ENCODE results near the gene SEC14L1.

SEC14L1 gene

DNA sequence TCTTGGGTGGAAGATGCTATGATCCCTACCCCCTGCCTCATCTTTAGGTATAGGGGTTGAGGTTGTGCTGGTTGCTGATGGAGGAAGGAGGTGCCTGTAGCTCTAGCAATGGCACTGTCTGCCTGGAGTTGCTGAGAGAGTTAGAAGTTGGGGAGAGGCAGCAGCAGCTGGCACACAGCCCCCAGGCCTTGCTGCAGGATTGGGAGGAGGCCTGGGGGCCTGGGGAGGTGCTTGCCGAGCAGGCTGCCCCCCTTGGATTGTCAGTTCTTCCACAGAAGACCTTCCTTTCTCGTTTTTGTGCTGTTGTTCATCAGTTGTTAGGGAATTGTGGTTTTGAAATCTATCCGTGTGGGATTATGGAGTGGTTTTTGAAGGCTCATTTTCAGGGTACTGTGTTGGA is 52.9 kb downstream of the SEC14L1 start:
- Histone ChIP-seq H3K27me3 (ENCODE audit: insufficient read depth, poor library complexity, severe bottlenecking) (no peaks in the 10 kb centered on the region), H3K36me3 (ENCODE audit: low read depth) (peaks cover 68% of the 10 kb centered on the region), H3K27ac (ENCODE audit: poor library complexity, severe bottlenecking) (no peak overlapping the region), H3K4me1 (ENCODE audit: insufficient read depth, poor library complexity, severe bottlenecking) (no peaks in the 10 kb centered on the region), H3K4me3 (ENCODE audit: severe bottlenecking) (no peak overlapping the region), H3K9me3 (ENCODE audit: severe bottlenecking) (no peaks in the 10 kb centered on the region)
- TF ChIP-seq, protein P1, sequence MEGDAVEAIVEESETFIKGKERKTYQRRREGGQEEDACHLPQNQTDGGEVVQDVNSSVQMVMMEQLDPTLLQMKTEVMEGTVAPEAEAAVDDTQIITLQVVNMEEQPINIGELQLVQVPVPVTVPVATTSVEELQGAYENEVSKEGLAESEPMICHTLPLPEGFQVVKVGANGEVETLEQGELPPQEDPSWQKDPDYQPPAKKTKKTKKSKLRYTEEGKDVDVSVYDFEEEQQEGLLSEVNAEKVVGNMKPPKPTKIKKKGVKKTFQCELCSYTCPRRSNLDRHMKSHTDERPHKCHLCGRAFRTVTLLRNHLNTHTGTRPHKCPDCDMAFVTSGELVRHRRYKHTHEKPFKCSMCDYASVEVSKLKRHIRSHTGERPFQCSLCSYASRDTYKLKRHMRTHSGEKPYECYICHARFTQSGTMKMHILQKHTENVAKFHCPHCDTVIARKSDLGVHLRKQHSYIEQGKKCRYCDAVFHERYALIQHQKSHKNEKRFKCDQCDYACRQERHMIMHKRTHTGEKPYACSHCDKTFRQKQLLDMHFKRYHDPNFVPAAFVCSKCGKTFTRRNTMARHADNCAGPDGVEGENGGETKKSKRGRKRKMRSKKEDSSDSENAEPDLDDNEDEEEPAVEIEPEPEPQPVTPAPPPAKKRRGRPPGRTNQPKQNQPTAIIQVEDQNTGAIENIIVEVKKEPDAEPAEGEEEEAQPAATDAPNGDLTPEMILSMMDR (IDR thresholded peaks at IDR 0.05; ENCODE audit: poor library complexity, severe bottlenecking): no peak
- ATAC-seq (ENCODE audit: low read depth) (no peak), DNase-seq (ENCODE audit: low spot score) (no peak)

DNA sequence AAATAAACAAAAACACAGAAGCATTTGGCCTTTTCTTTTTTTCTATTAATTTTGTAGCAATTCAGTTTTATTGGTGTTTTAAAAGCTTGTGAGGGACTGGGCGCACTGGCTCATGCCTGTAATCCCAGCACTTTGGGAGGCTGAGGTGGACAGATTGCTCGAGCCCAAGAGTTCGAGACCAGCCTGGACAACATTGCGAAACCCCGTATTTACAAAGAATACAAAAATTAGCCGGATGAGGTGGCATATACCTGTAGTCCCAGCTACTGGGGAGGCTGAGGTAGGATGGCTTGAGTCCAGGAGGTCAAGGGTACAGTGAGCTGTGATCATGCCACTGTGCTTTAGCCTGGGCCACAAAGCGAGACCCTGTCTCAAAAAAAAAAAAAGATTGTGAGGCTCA is 53.4 kb downstream of the SEC14L1 start:
- Histone ChIP-seq H3K36me3 (ENCODE audit: low read depth) (peaks cover 70% of the 10 kb centered on the region), H3K9me3 (ENCODE audit: severe bottlenecking) (no peaks in the 10 kb centered on the region), H3K4me1 (ENCODE audit: insufficient read depth, poor library complexity, severe bottlenecking) (no peaks in the 10 kb centered on the region), H3K27ac (ENCODE audit: poor library complexity, severe bottlenecking) (no peak overlapping the region), H3K27me3 (ENCODE audit: insufficient read depth, poor library complexity, severe bottlenecking) (no peaks in the 10 kb centered on the region), H3K4me3 (ENCODE audit: severe bottlenecking) (no peak overlapping the region)
- no peak for DNase-seq (ENCODE audit: low spot score)
- TF ChIP-seq, protein P1 (IDR thresholded peaks at IDR 0.05; ENCODE audit: poor library complexity, severe bottlenecking): no peak
- no peak for ATAC-seq (ENCODE audit: low read depth)

DNA sequence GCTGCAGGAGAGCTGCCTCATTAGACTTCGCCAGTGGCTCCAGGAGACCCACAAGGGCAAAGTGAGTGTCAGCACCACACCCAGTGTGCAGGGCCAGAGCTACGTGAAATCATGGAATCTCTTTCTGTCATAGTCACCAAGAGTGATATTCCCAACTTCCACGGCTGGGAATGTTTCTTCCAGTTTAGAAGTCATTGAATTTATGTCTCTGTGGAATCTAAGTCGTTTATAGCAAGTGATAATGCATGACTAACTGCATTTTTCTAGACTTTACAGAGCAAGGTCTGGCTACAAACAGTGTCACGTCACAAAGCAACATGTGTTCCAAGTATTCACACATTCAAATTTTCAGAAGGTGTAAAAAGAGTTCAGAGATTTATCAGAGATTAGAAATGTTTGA is 55.5 kb downstream of the SEC14L1 start:
- H3K27ac ChIP-seq (ENCODE audit: poor library complexity, severe bottlenecking): no peak overlapping the region
- ATAC-seq (ENCODE audit: low read depth): no peak
- H3K36me3 ChIP-seq (ENCODE audit: low read depth): peaks cover 88% of the 10 kb centered on the region

DNA sequence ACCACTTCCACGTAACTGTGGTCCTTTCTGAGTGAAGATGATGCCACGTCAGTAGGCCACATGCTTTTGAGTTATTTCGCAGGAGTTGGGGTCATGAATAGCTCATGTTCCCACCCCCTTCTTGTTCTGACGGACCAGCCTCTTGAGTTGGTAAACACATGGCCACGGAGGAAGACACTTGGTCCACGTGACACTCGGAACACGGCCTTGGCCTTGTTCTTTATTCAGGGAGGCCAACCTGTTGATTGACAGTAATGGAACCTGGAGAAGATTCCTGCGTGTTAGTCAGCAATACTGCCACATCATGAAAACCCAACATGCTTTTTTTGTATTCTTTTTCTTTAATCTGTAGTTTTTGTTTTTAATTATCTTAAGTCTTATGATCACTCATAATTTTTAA is 56.3 kb downstream of the SEC14L1 start:
- TF ChIP-seq, protein P1 (IDR thresholded peaks at IDR 0.05; ENCODE audit: poor library complexity, severe bottlenecking): no peak
- DNase-seq (ENCODE audit: low spot score) (no peak), ATAC-seq (ENCODE audit: low read depth) (no peak)
- Histone ChIP-seq H3K36me3 (ENCODE audit: low read depth) (peaks cover 90% of the 10 kb centered on the region), H3K4me3 (ENCODE audit: severe bottlenecking) (no peak overlapping the region), H3K9me3 (ENCODE audit: severe bottlenecking) (no peaks in the 10 kb centered on the region), H3K4me1 (ENCODE audit: insufficient read depth, poor library complexity, severe bottlenecking) (no peaks in the 10 kb centered on the region), H3K27ac (ENCODE audit: poor library complexity, severe bottlenecking) (no peak overlapping the region), H3K27me3 (ENCODE audit: insufficient read depth, poor library complexity, severe bottlenecking) (no peaks in the 10 kb centered on the region)

More for the DNA sequence above, 55.5 kb downstream of the SEC14L1 start:
- TF ChIP-seq, protein P1 (IDR thresholded peaks at IDR 0.05; ENCODE audit: poor library complexity, severe bottlenecking): no peak
- H3K4me1 ChIP-seq (ENCODE audit: insufficient read depth, poor library complexity, severe bottlenecking): no peaks in the 10 kb centered on the region
- H3K9me3 ChIP-seq (ENCODE audit: severe bottlenecking): no peaks in the 10 kb centered on the region
- no peak for DNase-seq (ENCODE audit: low spot score)
- no peak overlapping the region for H3K4me3 ChIP-seq (ENCODE audit: severe bottlenecking)
- no peaks in the 10 kb centered on the region for H3K27me3 ChIP-seq (ENCODE audit: insufficient read depth, poor library complexity, severe bottlenecking)

DNA sequence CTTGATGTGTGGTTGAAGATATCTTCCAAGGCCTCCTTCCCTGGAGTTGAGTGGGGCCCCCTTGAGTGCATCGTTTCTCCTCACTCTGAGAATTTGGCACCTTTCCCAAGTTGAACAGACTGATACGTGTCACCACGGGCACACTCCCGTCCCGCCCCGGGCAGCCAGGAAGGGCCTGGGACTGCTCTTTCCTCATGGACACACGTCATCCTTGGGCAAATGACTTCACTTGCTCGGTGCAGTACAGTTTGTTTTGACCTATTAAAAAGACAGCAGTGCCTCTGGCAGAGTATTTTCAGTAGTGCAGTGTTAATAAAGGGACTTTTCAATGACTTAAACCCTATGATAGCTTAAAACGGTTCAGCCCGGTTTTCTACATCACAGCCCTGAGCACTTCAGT is 59.9 kb downstream of the SEC14L1 start:
- TF ChIP-seq, protein P1 (IDR thresholded peaks at IDR 0.05; ENCODE audit: poor library complexity, severe bottlenecking): peak; percentile 9

More for the DNA sequence above, 59.9 kb downstream of the SEC14L1 start:
- Histone ChIP-seq H3K4me1 (ENCODE audit: insufficient read depth, poor library complexity, severe bottlenecking) (no peaks in the 10 kb centered on the region), H3K27ac (ENCODE audit: poor library complexity, severe bottlenecking) (no peak overlapping the region), H3K36me3 (ENCODE audit: low read depth) (peaks cover 91% of the 10 kb centered on the region), H3K9me3 (ENCODE audit: severe bottlenecking) (no peaks in the 10 kb centered on the region), H3K4me3 (ENCODE audit: severe bottlenecking) (no peak overlapping the region), H3K27me3 (ENCODE audit: insufficient read depth, poor library complexity, severe bottlenecking) (no peaks in the 10 kb centered on the region)
- DNase-seq (ENCODE audit: low spot score): no peak
- no peak for ATAC-seq (ENCODE audit: low read depth)
